Muscle layer of duodenum (tissue), 2 donors: ENCODE results near the gene CHCHD3.

Experiments used
- H3K27ac ChIP-seq: one replicate; pipeline ENCODE4 v1.7.0; 2013; ENCODE audit warnings: mild to moderate bottlenecking, low read length
- H3K27me3 ChIP-seq: one replicate; pipeline ENCODE4 v1.7.0; 2013; ENCODE audit warnings: low read depth, mild to moderate bottlenecking, control low read depth, low read length
- H3K36me3 ChIP-seq, 2 donors: one replicate each; pipeline ENCODE4 v1.7.0; 2013; ENCODE audit warnings: low read length in 2 of 2, control low read depth in 1 of 2, mild to moderate bottlenecking in 1 of 2; ENCODE audit not compliant: insufficient read depth in 2 of 2, control insufficient read depth in 1 of 2
- H3K4me1 ChIP-seq, 2 donors: one replicate each; pipeline ENCODE4 v1.7.0; 2013; ENCODE audit warnings: low read length in 2 of 2, mild to moderate bottlenecking in 2 of 2, control low read depth in 1 of 2, moderate library complexity in 1 of 2; ENCODE audit not compliant: insufficient read depth in 2 of 2, control insufficient read depth in 1 of 2
- H3K4me3 ChIP-seq, 2 donors: one replicate each; pipeline ENCODE4 v1.7.0; 2013; ENCODE audit warnings: low read length in 2 of 2, low read depth in 1 of 2, mild to moderate bottlenecking in 1 of 2
- H3K9me3 ChIP-seq, 2 donors: one replicate each; pipeline ENCODE4 v1.7.0; 2013; ENCODE audit warnings: low read length in 2 of 2, control low read depth in 1 of 2, mild to moderate bottlenecking in 1 of 2; ENCODE audit not compliant: control insufficient read depth in 1 of 2
- donor health status: healthy.

The CHCHD3 gene

DNA sequence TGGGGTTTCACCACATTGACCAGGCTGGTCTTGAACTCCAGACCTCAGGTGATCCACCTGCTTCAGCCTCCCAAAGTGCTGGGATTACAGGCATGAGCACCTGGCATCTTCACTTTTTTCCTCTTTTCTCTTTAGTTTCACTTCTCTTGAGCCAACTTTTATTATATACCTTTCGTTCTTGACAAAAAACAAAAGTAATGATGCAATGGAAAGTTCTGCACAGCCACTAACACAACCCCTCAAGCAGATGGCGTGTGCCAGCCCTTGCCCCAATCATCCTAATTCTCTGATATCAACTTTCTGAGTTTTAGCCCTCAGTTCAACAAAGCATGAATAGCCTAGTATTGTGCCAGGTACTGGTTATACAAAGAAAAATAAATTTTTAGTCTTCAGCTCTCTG is 223.6 kb downstream of the CHCHD3 start:
- Histone ChIP-seq H3K27me3 (no peaks in the 10 kb centered on the region), H3K4me1 (no peaks in the 10 kb centered on the region), H3K27ac (no peak overlapping the region), H3K4me3 (no peak overlapping the region), H3K9me3 (no peaks in the 10 kb centered on the region), H3K36me3 (no peaks in the 10 kb centered on the region)

DNA sequence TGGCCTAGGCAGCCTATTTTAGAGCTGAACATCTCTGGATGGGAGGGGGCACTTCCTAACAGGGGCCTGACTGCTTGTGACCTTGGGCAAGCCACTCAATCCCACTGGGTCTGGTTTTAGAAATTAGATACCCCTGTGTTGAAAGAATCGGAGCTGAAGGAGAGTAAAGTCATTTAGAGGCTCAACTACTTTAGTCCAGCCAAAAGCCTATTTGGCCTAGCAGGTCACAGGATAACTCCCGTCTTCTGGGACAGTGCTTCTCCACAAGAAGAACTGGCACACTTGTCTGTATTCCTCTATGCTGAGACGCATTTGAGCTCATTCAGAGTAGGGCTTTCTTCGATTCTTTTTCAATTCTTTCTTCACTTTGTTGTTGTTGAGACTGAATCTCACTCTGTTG is 224.2 kb downstream of the CHCHD3 start:
- no peaks in the 10 kb centered on the region for H3K36me3 ChIP-seq
- H3K4me1 ChIP-seq = no peaks in the 10 kb centered on the region

DNA sequence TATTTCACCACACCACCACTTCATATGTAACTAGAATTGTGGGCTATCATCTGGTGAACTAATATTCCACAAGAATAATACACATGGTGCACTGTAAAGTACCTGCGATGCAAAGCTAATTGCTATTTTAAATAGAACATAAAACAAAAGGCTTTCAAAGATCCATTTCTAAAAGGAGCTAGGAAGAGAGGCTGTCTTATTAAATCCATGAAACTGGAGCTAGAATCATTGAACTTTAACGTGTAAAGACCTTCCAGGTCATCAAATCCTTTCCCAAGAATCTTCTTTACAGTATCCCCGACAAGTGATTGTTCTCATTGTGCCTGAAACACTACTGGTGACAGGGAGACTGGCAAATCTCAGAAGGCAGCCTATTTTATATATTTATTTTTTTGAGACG is 224.9 kb downstream of the CHCHD3 start:
- H3K4me1 ChIP-seq = no peaks in the 10 kb centered on the region
- no peaks in the 10 kb centered on the region for H3K9me3 ChIP-seq
- H3K27me3 ChIP-seq = no peaks in the 10 kb centered on the region
- no peaks in the 10 kb centered on the region for H3K36me3 ChIP-seq
- H3K4me3 ChIP-seq = no peak overlapping the region
- H3K27ac ChIP-seq = no peak overlapping the region

More for the DNA sequence above, 224.2 kb downstream of the CHCHD3 start:
- no peak overlapping the region for H3K4me3 ChIP-seq
- no peaks in the 10 kb centered on the region for H3K27me3 ChIP-seq
- no peak overlapping the region for H3K27ac ChIP-seq
- no peaks in the 10 kb centered on the region for H3K9me3 ChIP-seq

DNA sequence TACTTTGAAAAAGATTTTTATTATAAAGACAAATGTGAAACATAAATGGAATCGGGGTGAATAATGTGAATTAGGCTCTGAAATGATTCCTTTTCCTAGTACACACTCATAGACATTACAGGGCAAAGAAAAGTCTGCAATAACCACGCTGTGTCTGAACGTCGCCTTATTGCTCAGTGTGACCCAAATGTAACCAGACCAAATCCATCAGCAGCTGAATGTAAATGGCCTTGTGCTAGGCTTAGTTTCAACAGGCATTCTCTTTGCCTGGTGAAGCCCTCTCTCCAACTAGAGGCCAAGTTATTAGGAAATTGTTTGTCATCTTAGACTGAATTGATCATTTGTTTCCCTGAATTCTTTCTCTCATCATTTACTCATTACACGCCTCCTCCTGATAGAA is 225.5 kb downstream of the CHCHD3 start:
- Histone ChIP-seq H3K27me3 (no peaks in the 10 kb centered on the region), H3K4me1 (no peaks in the 10 kb centered on the region), H3K9me3 (no peaks in the 10 kb centered on the region), H3K27ac (no peak overlapping the region), H3K4me3 (no peak overlapping the region), H3K36me3 (no peaks in the 10 kb centered on the region)

DNA sequence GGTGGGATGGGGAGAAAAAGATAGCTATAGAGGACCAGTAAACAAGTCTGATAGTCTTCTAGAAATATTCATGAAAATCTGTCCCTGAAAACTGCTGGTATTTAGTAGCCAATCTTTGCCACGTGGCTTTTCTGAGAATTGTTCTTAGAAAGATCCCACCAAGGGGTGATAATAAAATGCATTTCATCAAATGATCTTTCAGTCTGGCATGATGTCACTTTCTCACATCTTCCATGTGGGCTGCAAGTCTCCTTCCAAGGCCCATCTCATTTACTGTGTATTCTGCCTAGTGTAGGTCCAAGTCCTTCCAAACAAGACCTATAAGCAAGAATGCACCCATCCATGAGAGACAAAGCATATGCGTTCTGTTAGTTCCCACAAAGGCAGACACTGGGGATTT is 226.0 kb downstream of the CHCHD3 start:
- Histone ChIP-seq H3K4me3 (no peak overlapping the region), H3K4me1 (no peaks in the 10 kb centered on the region), H3K9me3 (no peaks in the 10 kb centered on the region), H3K27me3 (no peaks in the 10 kb centered on the region), H3K36me3 (no peaks in the 10 kb centered on the region), H3K27ac (no peak overlapping the region)

DNA sequence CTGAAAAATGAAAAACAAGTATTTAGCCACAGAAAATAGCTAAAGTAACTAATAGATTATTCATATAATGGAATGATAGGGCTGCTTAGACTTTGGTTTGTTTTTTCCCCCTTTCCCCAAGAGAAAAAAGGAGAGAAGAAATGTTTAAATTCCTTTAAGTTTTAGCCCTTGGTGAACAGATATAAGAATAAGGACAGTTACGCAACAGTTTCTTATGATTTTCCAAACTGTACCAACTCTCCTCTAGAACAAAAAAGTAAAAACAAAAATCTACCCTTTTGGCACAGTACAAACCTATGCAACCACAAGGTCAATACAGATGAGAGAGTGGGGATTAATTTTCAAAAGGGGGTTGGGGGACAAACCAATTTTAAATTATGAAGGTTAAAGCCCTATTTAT is 227.7 kb downstream of the CHCHD3 start:
- no peak overlapping the region for H3K4me3 ChIP-seq
- no peaks in the 10 kb centered on the region for H3K9me3 ChIP-seq
- no peak overlapping the region for H3K27ac ChIP-seq
- H3K27me3 ChIP-seq = no peaks in the 10 kb centered on the region
- no peaks in the 10 kb centered on the region for H3K36me3 ChIP-seq
- H3K4me1 ChIP-seq = no peaks in the 10 kb centered on the region

DNA sequence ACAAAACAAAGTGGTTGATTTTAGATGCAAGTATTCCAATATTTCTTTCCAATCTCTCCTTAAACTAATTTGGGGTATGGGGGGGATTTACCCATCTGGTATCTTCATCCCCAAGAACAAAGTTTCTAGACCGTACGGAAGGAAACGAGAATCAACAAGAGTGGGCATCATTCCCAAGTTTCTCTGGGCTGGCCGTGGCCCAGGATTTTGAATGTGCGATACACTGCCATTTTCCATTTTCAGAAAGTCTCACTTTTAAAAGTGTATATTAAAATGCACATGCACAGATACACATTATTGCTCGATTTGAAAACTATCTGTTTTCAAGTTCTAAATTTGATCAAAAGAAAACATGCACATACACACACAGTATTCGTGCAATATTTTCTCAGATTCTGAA is 234.5 kb downstream of the CHCHD3 start:
- Histone ChIP-seq H3K9me3 (no peaks in the 10 kb centered on the region), H3K27ac (no peak overlapping the region), H3K36me3 (no peaks in the 10 kb centered on the region), H3K27me3 (no peaks in the 10 kb centered on the region), H3K4me3 (no peak overlapping the region), H3K4me1 (no peaks in the 10 kb centered on the region)

DNA sequence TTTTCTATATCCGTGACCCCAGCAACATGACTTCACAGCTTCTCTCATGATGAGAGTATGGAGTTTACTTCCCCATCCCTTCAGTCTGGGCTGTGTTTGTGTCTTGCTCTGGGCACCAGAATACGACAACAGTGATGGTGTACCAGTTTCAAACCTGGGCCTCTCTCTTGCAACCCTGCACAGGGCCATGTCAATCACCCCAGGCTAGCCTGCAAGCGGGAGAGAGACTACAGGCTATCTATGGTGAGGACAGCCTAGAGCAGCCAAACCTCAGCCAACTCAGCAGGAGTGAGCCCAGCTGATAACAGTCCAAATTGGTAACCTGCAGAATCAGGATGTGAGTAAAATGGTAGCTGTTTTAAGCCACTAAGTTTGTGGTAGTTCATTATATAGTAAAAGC is 235.8 kb downstream of the CHCHD3 start:
- Histone ChIP-seq H3K36me3 (no peaks in the 10 kb centered on the region), H3K4me3 (no peak overlapping the region), H3K9me3 (no peaks in the 10 kb centered on the region), H3K4me1 (no peaks in the 10 kb centered on the region), H3K27me3 (no peaks in the 10 kb centered on the region), H3K27ac (no peak overlapping the region)

- Histone ChIP-seq H3K9me3 (no peaks in the 10 kb centered on the region), H3K4me1 (no peaks in the 10 kb centered on the region), H3K4me3 (no peak overlapping the region), H3K36me3 (no peaks in the 10 kb centered on the region), H3K27me3 (no peaks in the 10 kb centered on the region), H3K27ac (no peak overlapping the region)
Observed at GRCh38 chr7:132842478-132842877, 239.4 kb downstream of the CHCHD3 start.

DNA sequence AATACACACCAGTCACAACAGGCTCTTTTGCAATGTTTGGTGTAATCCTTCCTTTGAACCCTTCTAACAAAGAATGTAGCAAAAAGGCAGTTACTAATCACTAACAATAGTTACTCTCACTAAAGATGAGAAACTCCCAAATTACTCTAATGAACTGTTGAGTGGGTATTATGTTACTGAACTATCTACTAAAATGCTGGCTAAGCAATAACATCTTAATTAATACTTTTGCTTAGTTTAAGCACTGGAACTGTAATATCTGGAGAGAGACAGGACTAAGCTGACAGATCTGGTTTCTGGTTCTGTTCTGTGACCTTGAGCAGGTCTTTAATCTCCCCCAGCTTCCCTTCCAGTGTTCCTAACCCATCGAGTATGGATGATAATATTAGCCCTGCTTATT is 241.7 kb downstream of the CHCHD3 start:
- Histone ChIP-seq H3K9me3 (no peaks in the 10 kb centered on the region), H3K36me3 (no peaks in the 10 kb centered on the region), H3K4me1 (no peaks in the 10 kb centered on the region), H3K27ac (no peak overlapping the region), H3K27me3 (no peaks in the 10 kb centered on the region), H3K4me3 (no peak overlapping the region)

GRCh38 chr7:132838313-132838712 is 243.6 kb downstream of the CHCHD3 start:
- Histone ChIP-seq H3K27ac (no peak overlapping the region), H3K9me3 (no peaks in the 10 kb centered on the region), H3K4me1 (no peaks in the 10 kb centered on the region), H3K27me3 (no peaks in the 10 kb centered on the region), H3K4me3 (no peak overlapping the region), H3K36me3 (no peaks in the 10 kb centered on the region)

DNA sequence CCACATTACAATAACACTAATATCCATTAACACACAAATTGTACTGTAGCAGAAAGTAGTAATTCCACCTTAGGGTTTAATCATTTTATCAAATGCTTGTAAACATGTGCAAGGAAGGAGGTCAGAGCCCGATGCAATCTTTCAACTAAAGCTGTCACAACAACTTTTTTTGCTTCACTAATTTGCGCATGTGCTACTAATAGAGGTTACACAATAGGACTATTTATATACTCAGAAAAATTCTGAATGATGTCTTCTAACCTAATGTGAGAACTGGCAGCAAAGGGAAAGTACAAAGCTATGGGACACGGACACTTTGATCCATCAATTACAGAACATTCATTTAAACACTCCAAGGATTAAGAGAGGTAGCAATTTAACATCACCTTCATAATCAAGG is 244.4 kb downstream of the CHCHD3 start:
- Histone ChIP-seq H3K27me3 (no peaks in the 10 kb centered on the region), H3K4me3 (no peak overlapping the region), H3K4me1 (no peaks in the 10 kb centered on the region), H3K36me3 (no peaks in the 10 kb centered on the region), H3K9me3 (no peaks in the 10 kb centered on the region), H3K27ac (no peak overlapping the region)
